Endothelial cell (in vitro differentiated cells): ENCODE measurements around the gene NXF2. TPM values are rescaled to one million over a fixed set of nuclear protein-coding genes. Genes with fewer than 3 reads are reported as not detected.
"Not testable (repeated sequence)": the region's sequence is repeated elsewhere in the genome, so short reads cannot be mapped to it uniquely, and the experiment has no call there.

Experiments used
- DNase-seq: peaks from one replicate; pipeline ENCODE4 v3.0.0; 2021; ENCODE audit warnings: low spot score
- H3K27ac Mint-ChIP-seq: one replicate; pipeline ENCODE4 v1.8.0; 2021; ENCODE audit warnings: mixed read lengths, inconsistent platforms; ENCODE audit not compliant: unreplicated experiment
- H3K27me3 Mint-ChIP-seq: one replicate; pipeline ENCODE4 v1.8.0; 2021; ENCODE audit warnings: mild to moderate bottlenecking, moderate library complexity, mixed read lengths, inconsistent platforms; ENCODE audit not compliant: unreplicated experiment
- H3K36me3 Mint-ChIP-seq: one replicate; pipeline ENCODE4 v1.8.0; 2021; ENCODE audit warnings: mild to moderate bottlenecking, low read depth, mixed read lengths, inconsistent platforms; ENCODE audit not compliant: unreplicated experiment
- H3K4me1 Mint-ChIP-seq: one replicate; pipeline ENCODE4 v1.8.0; 2021; ENCODE audit warnings: mild to moderate bottlenecking, mixed read lengths, inconsistent platforms; ENCODE audit not compliant: unreplicated experiment
- H3K4me3 Mint-ChIP-seq: one replicate; pipeline ENCODE4 v1.8.0; 2021; ENCODE audit warnings: mild to moderate bottlenecking, mixed read lengths, inconsistent platforms; ENCODE audit not compliant: unreplicated experiment
- H3K9me3 Mint-ChIP-seq: one replicate; pipeline ENCODE4 v1.8.0; 2021; ENCODE audit warnings: mixed read lengths, inconsistent platforms; ENCODE audit not compliant: unreplicated experiment
- long read RNA-seq: library from polyadenylated mRNA; unstranded; transcript quantifications from one replicate; pipeline ENCODE4 v2.0.0, GENCODE V29; 2020; ENCODE audit not compliant: unreplicated experiment
- total RNA-seq: library from RNA; stranded (reverse); fragmentation: NEBNext Ultra II Directional; extraction: Animal tissue kit (Norgen Biotek cat#: 25700); gene quantifications from one replicate; pipeline ENCODE4 v1.2.1, GENCODE V29; 2021; ENCODE audit not compliant: unreplicated experiment
- TF ChIP-seq, protein P1 (sequence below): fragments of 200-600 bp; sonication (generic); IDR thresholded peaks from one replicate; pipeline ENCODE4 v1.5.0; 2021; ENCODE audit warnings: antibody characterized with exemption; ENCODE audit not compliant: unreplicated experiment

Gene NXF2, protein sequence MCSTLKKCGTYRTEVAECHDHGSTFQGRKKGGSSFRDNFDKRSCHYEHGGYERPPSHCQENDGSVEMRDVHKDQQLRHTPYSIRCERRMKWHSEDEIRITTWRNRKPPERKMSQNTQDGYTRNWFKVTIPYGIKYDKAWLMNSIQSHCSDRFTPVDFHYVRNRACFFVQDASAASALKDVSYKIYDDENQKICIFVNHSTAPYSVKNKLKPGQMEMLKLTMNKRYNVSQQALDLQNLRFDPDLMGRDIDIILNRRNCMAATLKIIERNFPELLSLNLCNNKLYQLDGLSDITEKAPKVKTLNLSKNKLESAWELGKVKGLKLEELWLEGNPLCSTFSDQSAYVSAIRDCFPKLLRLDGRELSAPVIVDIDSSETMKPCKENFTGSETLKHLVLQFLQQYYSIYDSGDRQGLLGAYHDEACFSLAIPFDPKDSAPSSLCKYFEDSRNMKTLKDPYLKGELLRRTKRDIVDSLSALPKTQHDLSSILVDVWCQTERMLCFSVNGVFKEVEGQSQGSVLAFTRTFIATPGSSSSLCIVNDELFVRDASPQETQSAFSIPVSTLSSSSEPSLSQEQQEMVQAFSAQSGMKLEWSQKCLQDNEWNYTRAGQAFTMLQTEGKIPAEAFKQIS
- total RNA-seq = 0.67 TPM
- long read RNA-seq, partial matches to known transcripts = 1 of 1 reads
- long read RNA-seq, other reads (novel, unspliced or antisense) = 0 of 1 reads

DNA sequence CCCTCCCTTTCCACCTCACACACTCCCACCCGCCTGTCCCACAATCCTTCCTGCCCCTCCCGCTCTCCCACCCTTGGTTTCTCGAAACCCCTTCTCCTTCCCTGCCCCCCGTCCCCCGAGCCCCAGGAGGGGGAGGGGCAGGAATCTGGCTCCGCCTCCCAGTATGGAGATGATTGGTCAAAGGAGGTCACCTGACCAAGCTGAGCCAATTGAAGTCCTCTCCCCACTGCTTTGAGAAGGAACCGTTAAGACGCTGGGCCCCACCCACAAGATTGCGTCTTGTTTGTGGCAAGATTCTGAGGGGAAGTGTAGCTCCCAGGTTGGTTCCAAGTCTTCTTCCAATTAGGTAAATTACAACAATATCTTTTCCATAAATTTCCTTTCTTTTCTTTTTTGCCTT, at the start of gene NXF2:
Gene NXF2, plus strand, starts transcription at position 275 of the 400 bp plus-strand sequence. CDS start 59,912 bp downstream, outside the sequence.
- not testable (repeated sequence) for H3K36me3 Mint-ChIP-seq, H3K27ac Mint-ChIP-seq, H3K9me3 Mint-ChIP-seq, H3K4me3 Mint-ChIP-seq, DNase-seq, H3K27me3 Mint-ChIP-seq, H3K4me1 Mint-ChIP-seq

DNA sequence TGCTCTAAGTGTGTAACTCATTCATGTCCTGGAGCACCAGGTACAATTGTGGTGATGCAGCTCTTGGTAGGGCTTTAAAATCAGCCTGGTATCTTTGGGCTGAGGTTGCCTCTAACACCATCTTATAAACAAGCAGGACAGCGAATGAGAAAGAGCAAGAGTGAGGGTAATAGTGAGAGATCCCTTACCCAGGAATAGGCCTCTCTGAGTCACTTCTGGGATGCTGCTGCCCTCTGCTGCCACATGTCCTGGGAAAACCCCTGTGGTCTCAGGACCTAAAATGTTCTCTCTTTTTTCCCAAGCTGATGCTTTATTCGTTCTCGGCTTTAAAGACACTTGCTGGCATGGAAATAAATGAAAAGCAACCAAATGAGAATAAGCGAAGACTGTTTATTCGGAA, 39.0 kb upstream of the NXF2 start:
- not testable (repeated sequence) for H3K36me3 Mint-ChIP-seq, DNase-seq, H3K27me3 Mint-ChIP-seq, H3K4me1 Mint-ChIP-seq, H3K27ac Mint-ChIP-seq, H3K9me3 Mint-ChIP-seq, H3K4me3 Mint-ChIP-seq

DNA sequence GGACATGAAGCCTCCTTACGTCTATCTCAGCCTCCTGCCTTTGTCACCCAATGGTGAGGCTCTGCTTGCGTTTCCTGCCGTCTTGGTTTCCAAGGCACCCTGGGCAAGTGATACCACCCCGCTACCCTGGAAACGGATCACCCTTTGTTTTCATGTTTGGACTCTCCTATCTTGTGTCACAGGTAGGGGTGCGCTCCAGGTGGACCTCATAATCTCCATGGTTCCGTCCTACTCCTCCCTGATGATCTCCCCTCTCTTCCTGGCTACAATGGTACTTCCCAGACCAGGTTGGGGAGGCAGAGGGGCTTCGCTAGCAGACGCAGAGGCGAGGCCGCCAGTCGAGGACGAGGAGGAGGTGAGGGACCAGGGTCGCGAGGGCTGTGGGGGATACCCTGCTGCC, 32.0 kb upstream of the NXF2 start, which contains the start of gene TCP11X1:
Gene TCP11X1, plus strand, starts transcription at position 316 of the 400 bp plus-strand sequence.
- H3K4me3 Mint-ChIP-seq, H3K27me3 Mint-ChIP-seq, DNase-seq, H3K36me3 Mint-ChIP-seq, H3K4me1 Mint-ChIP-seq, H3K27ac Mint-ChIP-seq, H3K9me3 Mint-ChIP-seq: not testable (repeated sequence)

DNA sequence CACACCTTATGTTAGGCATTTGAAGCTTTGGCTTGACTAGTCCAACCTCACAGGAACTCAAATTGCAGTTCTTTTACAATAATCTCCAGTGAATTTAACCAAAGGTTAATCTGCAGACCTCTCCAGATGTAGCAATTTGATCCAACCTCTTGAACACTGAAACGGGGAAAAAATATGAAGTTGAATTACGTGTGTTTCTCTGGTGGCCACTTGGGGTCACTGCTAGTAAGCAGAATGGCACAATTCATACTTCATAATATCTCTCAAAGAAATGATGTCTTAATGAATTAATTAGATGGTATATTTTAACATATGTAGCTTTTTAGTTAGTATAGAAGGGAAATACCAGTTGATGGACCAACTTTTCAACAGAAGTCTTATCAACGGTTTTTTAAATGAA, 30.5 kb upstream of the NXF2 start:
- not testable (repeated sequence) for H3K27me3 Mint-ChIP-seq, H3K36me3 Mint-ChIP-seq, H3K27ac Mint-ChIP-seq, DNase-seq, H3K4me1 Mint-ChIP-seq, H3K4me3 Mint-ChIP-seq, H3K9me3 Mint-ChIP-seq

DNA sequence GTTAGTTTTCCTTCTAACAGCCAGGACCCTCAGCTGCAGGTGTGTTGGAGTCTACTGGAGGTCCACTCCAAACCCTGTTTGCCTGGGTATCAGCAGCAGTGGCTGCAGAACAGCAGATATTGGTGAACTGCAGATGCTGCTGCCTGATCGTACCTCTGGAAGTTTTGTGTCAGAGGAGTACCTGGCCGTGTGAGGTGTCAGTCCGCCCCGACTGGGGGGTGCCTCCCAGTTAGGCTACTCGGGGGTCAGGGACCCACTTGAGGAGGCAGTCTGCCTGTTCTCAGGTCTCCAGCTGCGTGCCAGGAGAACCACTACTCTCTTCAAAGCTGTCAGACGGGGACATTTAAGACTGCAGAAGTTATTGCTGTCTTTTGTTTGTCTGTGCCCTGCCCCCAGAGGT, 11.3 kb upstream of the NXF2 start:
- not testable (repeated sequence) for H3K27me3 Mint-ChIP-seq, H3K27ac Mint-ChIP-seq, DNase-seq

DNA sequence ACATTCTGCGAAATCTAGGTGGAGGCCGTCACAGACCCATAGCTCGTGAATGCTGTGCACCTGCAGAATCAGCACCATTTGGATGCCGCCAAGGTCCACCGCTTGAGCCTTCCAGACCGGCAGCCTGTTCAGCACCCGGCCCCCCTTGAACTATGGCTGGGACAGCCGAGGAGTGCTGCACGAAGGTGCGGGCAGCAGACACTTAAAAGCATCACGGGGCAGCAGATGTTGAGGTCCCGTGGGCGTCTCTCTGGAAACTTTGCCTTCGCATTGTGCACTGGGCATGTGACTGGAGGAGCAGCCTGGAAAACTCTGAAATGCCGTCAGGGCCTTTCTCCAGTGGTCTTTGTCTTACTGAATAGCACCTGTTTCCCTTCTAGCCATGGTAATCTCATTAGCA, 6.7 kb upstream of the NXF2 start:
- DNase-seq, H3K27me3 Mint-ChIP-seq, H3K9me3 Mint-ChIP-seq, H3K4me3 Mint-ChIP-seq, H3K27ac Mint-ChIP-seq, H3K36me3 Mint-ChIP-seq, H3K4me1 Mint-ChIP-seq: not testable (repeated sequence)

More for the DNA sequence above, 11.3 kb upstream of the NXF2 start:
- not testable (repeated sequence) for H3K9me3 Mint-ChIP-seq, H3K4me3 Mint-ChIP-seq, H3K4me1 Mint-ChIP-seq, H3K36me3 Mint-ChIP-seq

DNA sequence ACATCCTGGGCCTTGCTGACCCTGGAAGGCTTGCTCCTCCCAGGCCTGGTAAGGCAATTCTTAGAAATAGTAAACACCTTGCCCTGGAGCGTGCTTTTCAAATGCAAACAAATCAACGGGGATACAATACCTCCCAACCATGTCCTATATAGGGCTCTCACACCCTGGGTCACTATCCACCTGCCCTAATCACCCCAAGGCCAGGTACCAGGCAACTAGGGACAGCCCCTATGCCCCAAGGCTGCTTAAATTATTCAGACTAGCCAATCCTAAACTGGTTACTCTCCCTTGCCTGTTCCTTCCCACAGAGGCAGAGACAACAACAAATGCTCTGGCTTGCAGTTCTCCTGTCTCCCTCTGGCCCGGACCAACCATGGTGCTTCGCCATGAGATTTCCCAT, 25.3 kb downstream of the NXF2 start:
- DNase-seq, H3K27me3 Mint-ChIP-seq, H3K36me3 Mint-ChIP-seq, H3K9me3 Mint-ChIP-seq, H3K4me1 Mint-ChIP-seq, H3K4me3 Mint-ChIP-seq, H3K27ac Mint-ChIP-seq: not testable (repeated sequence)

DNA sequence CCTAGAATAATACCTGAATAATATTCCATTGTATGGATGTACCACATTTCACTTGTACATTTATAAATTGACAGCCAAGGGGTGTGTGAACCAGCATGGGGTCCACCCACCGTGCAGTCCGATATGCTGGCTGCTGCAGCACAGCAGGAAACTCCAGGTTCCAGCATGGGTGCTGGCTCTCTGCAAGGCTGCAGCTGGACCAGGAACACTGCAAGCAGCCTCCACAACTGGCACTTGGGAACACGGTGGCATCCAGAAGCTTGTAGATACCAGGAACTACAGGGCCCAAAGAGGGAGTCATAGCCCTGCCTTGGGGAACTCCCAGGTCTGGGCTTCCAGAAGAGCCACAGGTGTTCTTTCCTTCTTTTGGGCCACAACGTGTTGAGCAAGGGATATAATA, 91.2 kb downstream of the NXF2 start:
- H3K27ac Mint-ChIP-seq = no peak overlapping the region
- H3K36me3 Mint-ChIP-seq = no peaks in the 10 kb centered on the region
- DNase-seq = no peak
- no peak overlapping the region for H3K4me3 Mint-ChIP-seq
- TF ChIP-seq, protein P1, sequence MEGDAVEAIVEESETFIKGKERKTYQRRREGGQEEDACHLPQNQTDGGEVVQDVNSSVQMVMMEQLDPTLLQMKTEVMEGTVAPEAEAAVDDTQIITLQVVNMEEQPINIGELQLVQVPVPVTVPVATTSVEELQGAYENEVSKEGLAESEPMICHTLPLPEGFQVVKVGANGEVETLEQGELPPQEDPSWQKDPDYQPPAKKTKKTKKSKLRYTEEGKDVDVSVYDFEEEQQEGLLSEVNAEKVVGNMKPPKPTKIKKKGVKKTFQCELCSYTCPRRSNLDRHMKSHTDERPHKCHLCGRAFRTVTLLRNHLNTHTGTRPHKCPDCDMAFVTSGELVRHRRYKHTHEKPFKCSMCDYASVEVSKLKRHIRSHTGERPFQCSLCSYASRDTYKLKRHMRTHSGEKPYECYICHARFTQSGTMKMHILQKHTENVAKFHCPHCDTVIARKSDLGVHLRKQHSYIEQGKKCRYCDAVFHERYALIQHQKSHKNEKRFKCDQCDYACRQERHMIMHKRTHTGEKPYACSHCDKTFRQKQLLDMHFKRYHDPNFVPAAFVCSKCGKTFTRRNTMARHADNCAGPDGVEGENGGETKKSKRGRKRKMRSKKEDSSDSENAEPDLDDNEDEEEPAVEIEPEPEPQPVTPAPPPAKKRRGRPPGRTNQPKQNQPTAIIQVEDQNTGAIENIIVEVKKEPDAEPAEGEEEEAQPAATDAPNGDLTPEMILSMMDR = no peak
- no peaks in the 10 kb centered on the region for H3K4me1 Mint-ChIP-seq
- no peaks in the 10 kb centered on the region for H3K27me3 Mint-ChIP-seq
- H3K9me3 Mint-ChIP-seq = no peaks in the 10 kb centered on the region
